NT2/D1 (cell line): ENCODE measurements around the gene ARL6IP6.
A peak's percentile ranks its signal among the peaks of the same experiment; 100 is the strongest.

Experiments used
- DNase-seq: peaks from one replicate; pipeline ENCODE4 v3.0.0-alpha.2; 2011; ENCODE audit warnings: low read depth, low spot score
- H3K27me3 ChIP-seq: 2 replicates; pipeline ENCODE4 v1.6.0; 2011; ENCODE audit warnings: mild to moderate bottlenecking; ENCODE audit not compliant: insufficient read length, insufficient read depth
- H3K36me3 ChIP-seq: 2 replicates; pipeline ENCODE4 v1.6.1; 2011; ENCODE audit warnings: mild to moderate bottlenecking, low read length, mixed read lengths; ENCODE audit not compliant: insufficient read depth, insufficient read length
- H3K4me1 ChIP-seq: 2 replicates; pipeline ENCODE4 v1.5.1; 2011; ENCODE audit not compliant: insufficient read depth, insufficient read length
- H3K4me3 ChIP-seq: 2 replicates; pipeline ENCODE4 v1.5.1; 2011; ENCODE audit warnings: low read depth; ENCODE audit not compliant: insufficient read length
- H3K9ac ChIP-seq: 2 replicates; pipeline ENCODE4 v1.6.0; 2011; ENCODE audit warnings: low read depth; ENCODE audit not compliant: insufficient read length
- H3K9me3 ChIP-seq: 2 replicates; pipeline ENCODE4 v1.5.1; 2011; ENCODE audit warnings: mild to moderate bottlenecking, low read length; ENCODE audit not compliant: insufficient read depth
- SUZ12 ChIP-seq: IDR thresholded peaks from 2 replicates; pipeline ENCODE4 v1.6.1; 2011; ENCODE audit not compliant: insufficient read length, insufficient read depth; ENCODE audit errors: extremely low read depth
- YY1 ChIP-seq: IDR thresholded peaks from 2 replicates; pipeline ENCODE4 v1.6.1; 2011; ENCODE audit not compliant: insufficient read length, insufficient read depth
- ZNF274 ChIP-seq: IDR thresholded peaks from 2 replicates; pipeline ENCODE4 v1.6.1; 2011; ENCODE audit warnings: mild to moderate bottlenecking, low read depth, low read length

ARL6IP6 gene

GRCh38 chr2:152781175-152781574 is 62.8 kb downstream of the ARL6IP6 start:
- no peak for DNase-seq
- H3K4me3 ChIP-seq = no peak overlapping the region
- H3K27me3 ChIP-seq = no peaks in the 10 kb centered on the region
- 0 out of 2 replicates have a peak, but pooled peaks cover 4% of the 10 kb centered on the region for H3K9me3 ChIP-seq
- H3K9ac ChIP-seq = no peak overlapping the region
- no peak for TF ChIP-seq SUZ12
- TF ChIP-seq YY1 = no peak
- no peak for TF ChIP-seq ZNF274
- H3K36me3 ChIP-seq = no peaks in the 10 kb centered on the region
- H3K4me1 ChIP-seq = no peaks in the 10 kb centered on the region

GRCh38 chr2:152782171-152782570 is 63.8 kb downstream of the ARL6IP6 start:
- Histone ChIP-seq H3K9ac (no peak overlapping the region), H3K36me3 (no peaks in the 10 kb centered on the region), H3K9me3 (peaks cover 10% of the 10 kb centered on the region), H3K4me1 (no peaks in the 10 kb centered on the region), H3K4me3 (no peak overlapping the region), H3K27me3 (no peaks in the 10 kb centered on the region)
- no peak for DNase-seq
- TF ChIP-seq ZNF274 (no peak), SUZ12 (no peak), YY1 (no peak)

- Histone ChIP-seq H3K27me3 (no peaks in the 10 kb centered on the region), H3K9me3 (peaks cover 11% of the 10 kb centered on the region), H3K36me3 (no peaks in the 10 kb centered on the region), H3K4me1 (no peaks in the 10 kb centered on the region), H3K4me3 (no peak overlapping the region), H3K9ac (no peak overlapping the region)
- no peak for DNase-seq
- no peak for TF ChIP-seq ZNF274
- TF ChIP-seq YY1 = no peak
- no peak for TF ChIP-seq SUZ12
Observed at GRCh38 chr2:152790883-152791282, 72.5 kb downstream of the ARL6IP6 start.

- no peak overlapping the region for H3K4me3 ChIP-seq
Observed at GRCh38 chr2:152791979-152792378, 73.6 kb downstream of the ARL6IP6 start.

GRCh38 chr2:152792974-152793373 is 74.6 kb downstream of the ARL6IP6 start:
- peak; percentile 9 for DNase-seq
- Histone ChIP-seq H3K4me3 (no peak overlapping the region), H3K27me3 (no peaks in the 10 kb centered on the region), H3K9me3 (no peaks in the 10 kb centered on the region), H3K4me1 (no peaks in the 10 kb centered on the region), H3K9ac (no peak overlapping the region), H3K36me3 (no peaks in the 10 kb centered on the region)
- TF ChIP-seq YY1 = no peak
- TF ChIP-seq ZNF274 = no peak
- TF ChIP-seq SUZ12 = no peak

More at GRCh38 chr2:152791979-152792378, 73.6 kb downstream of the ARL6IP6 start:
- no peak for DNase-seq
- no peaks in the 10 kb centered on the region for H3K4me1 ChIP-seq
- H3K9ac ChIP-seq = no peak overlapping the region
- no peaks in the 10 kb centered on the region for H3K27me3 ChIP-seq
- peaks cover 3% of the 10 kb centered on the region for H3K9me3 ChIP-seq
- TF ChIP-seq YY1 (no peak), ZNF274 (no peak), SUZ12 (no peak)
- H3K36me3 ChIP-seq = no peaks in the 10 kb centered on the region

GRCh38 chr2:152796941-152797340 is 78.5 kb downstream of the ARL6IP6 start:
- no peak overlapping the region for H3K4me3 ChIP-seq
- H3K4me1 ChIP-seq = no peaks in the 10 kb centered on the region
- no peaks in the 10 kb centered on the region for H3K27me3 ChIP-seq
- no peaks in the 10 kb centered on the region for H3K9me3 ChIP-seq
- TF ChIP-seq YY1 (no peak), ZNF274 (no peak), SUZ12 (no peak)
- no peaks in the 10 kb centered on the region for H3K36me3 ChIP-seq
- no peak for DNase-seq
- no peak overlapping the region for H3K9ac ChIP-seq

GRCh38 chr2:152804687-152805408 is 86.4 kb downstream of the ARL6IP6 start:
- Histone ChIP-seq H3K4me1 (no peaks in the 10 kb centered on the region), H3K27me3 (no peaks in the 10 kb centered on the region), H3K9me3 (no peaks in the 10 kb centered on the region; the same call in 1 of the 2 replicates), H3K9ac (no peak overlapping the region), H3K36me3 (no peaks in the 10 kb centered on the region), H3K4me3 (no peak overlapping the region)
- DNase-seq = no peak
- TF ChIP-seq YY1 (no peak), ZNF274 (no peak), SUZ12 (no peak)
